Activated CD8-positive, alpha-beta memory T cell treated with anti-CD3 and anti-CD28 coated beads for 24 hours (primary cell): ENCODE results near the gene BRF1.

Source experiments
- DNase-seq: peaks from one replicate; pipeline ENCODE4 v3.0.0-alpha.2; 2020

BRF1 gene

GRCh38 chr14:105223770-105224544, 76.8 kb downstream of the BRF1 start:
- no peak for DNase-seq

- DNase-seq = no peak
These were observed 77.5 kb downstream of the BRF1 start for GRCh38 chr14:105223260-105223659.

GRCh38 chr14:105221598-105222178, 79.1 kb downstream of the BRF1 start:
- DNase-seq = no peak

- DNase-seq = no peak
These were observed 79.9 kb downstream of the BRF1 start for GRCh38 chr14:105220699-105221597.

- DNase-seq = no peak
These were observed 81.0 kb downstream of the BRF1 start for GRCh38 chr14:105219753-105220152.

- DNase-seq = no peak
These were observed 81.7 kb downstream of the BRF1 start for GRCh38 chr14:105219043-105219612.

GRCh38 chr14:105218611-105219010, 82.2 kb downstream of the BRF1 start:
- no peak for DNase-seq

- no peak for DNase-seq
These were observed 83.0 kb downstream of the BRF1 start for GRCh38 chr14:105217774-105218173.

- no peak for DNase-seq
These were observed 84.1 kb downstream of the BRF1 start for GRCh38 chr14:105216490-105217247.

GRCh38 chr14:105215602-105216001, 85.2 kb downstream of the BRF1 start:
- DNase-seq = no peak

GRCh38 chr14:105214324-105214915, 86.4 kb downstream of the BRF1 start:
- DNase-seq = no peak

GRCh38 chr14:105213361-105213760, 87.4 kb downstream of the BRF1 start:
- no peak for DNase-seq

- no peak for DNase-seq
These were observed 88.1 kb downstream of the BRF1 start for GRCh38 chr14:105212541-105213300.

- no peak for DNase-seq
These were observed 89.1 kb downstream of the BRF1 start for GRCh38 chr14:105211758-105212089.

GRCh38 chr14:105211086-105211757, 89.6 kb downstream of the BRF1 start:
- no peak for DNase-seq

GRCh38 chr14:105210266-105211025, 90.4 kb downstream of the BRF1 start:
- DNase-seq = no peak

GRCh38 chr14:105209646-105210045, 91.2 kb downstream of the BRF1 start:
- no peak for DNase-seq

- DNase-seq = no peak
These were observed 91.7 kb downstream of the BRF1 start for GRCh38 chr14:105209091-105209490.

- DNase-seq = no peak
These were observed 92.1 kb downstream of the BRF1 start for GRCh38 chr14:105208738-105209075.
